GM21423 (cell line): ENCODE measurements around the gene SLC8A1.

ENCODE experiments used
- ATAC-seq: cut with Tn5 transposase; IDR thresholded peaks from one replicate; pipeline ENCODE4 v1.9.1; 2021; ENCODE audit warnings: mild to moderate bottlenecking, moderate library complexity; ENCODE audit not compliant: unreplicated experiment

Gene SLC8A1

GRCh38 chr2:40321016-40321623 lies 130.8 kb downstream of the SLC8A1 start:
- ATAC-seq: no peak

GRCh38 chr2:40318921-40319320 lies 133.0 kb downstream of the SLC8A1 start:
- ATAC-seq: no peak

- ATAC-seq: no peak
Measured at GRCh38 chr2:40317761-40318160, 134.1 kb downstream of the SLC8A1 start.

- no peak for ATAC-seq
Measured at GRCh38 chr2:40317046-40317445, 134.8 kb downstream of the SLC8A1 start.

GRCh38 chr2:40316620-40317019 lies 135.3 kb downstream of the SLC8A1 start:
- ATAC-seq: no peak

GRCh38 chr2:40315683-40316082 lies 136.2 kb downstream of the SLC8A1 start:
- no peak for ATAC-seq

GRCh38 chr2:40311026-40311425 lies 140.9 kb downstream of the SLC8A1 start:
- ATAC-seq: no peak

- ATAC-seq: no peak
Measured at GRCh38 chr2:40310303-40310702, 141.6 kb downstream of the SLC8A1 start.

GRCh38 chr2:40304340-40304739 lies 147.6 kb downstream of the SLC8A1 start:
- ATAC-seq: no peak

GRCh38 chr2:40303746-40304145 lies 148.1 kb downstream of the SLC8A1 start:
- ATAC-seq: no peak

GRCh38 chr2:40302751-40303325 lies 149.1 kb downstream of the SLC8A1 start:
- no peak for ATAC-seq

GRCh38 chr2:40300391-40300790 lies 151.5 kb downstream of the SLC8A1 start:
- no peak for ATAC-seq

GRCh38 chr2:40299781-40300180 lies 152.1 kb downstream of the SLC8A1 start:
- no peak for ATAC-seq

GRCh38 chr2:40299173-40299572 lies 152.7 kb downstream of the SLC8A1 start:
- ATAC-seq: no peak

- ATAC-seq: no peak
Measured at GRCh38 chr2:40298026-40298425, 153.9 kb downstream of the SLC8A1 start.

GRCh38 chr2:40292291-40292690 lies 159.6 kb downstream of the SLC8A1 start:
- no peak for ATAC-seq

GRCh38 chr2:40289771-40290404 lies 162.0 kb downstream of the SLC8A1 start:
- ATAC-seq: no peak

GRCh38 chr2:40287773-40288172 lies 164.1 kb downstream of the SLC8A1 start:
- no peak for ATAC-seq

- ATAC-seq: no peak
Measured at GRCh38 chr2:40287195-40287594, 164.7 kb downstream of the SLC8A1 start.

- ATAC-seq: no peak
Measured at GRCh38 chr2:40286721-40287120, 165.2 kb downstream of the SLC8A1 start.

- no peak for ATAC-seq
Measured at GRCh38 chr2:40285391-40285790, 166.5 kb downstream of the SLC8A1 start.

- ATAC-seq: no peak
Measured at GRCh38 chr2:40284797-40285196, 167.1 kb downstream of the SLC8A1 start.
